SHP77 treated with DMSO at 0.1 percent for 48 hours (cell line): Measurements from ENCODE around the gene PRKCD.
"Not testable (repeated sequence)": the region's sequence is repeated elsewhere in the genome, so short reads cannot be mapped to it uniquely, and the experiment has no call there.

Experiments
- DNase-seq: peaks from one replicate; lab custom pipeline; 2025; lab: John Stamatoyannopoulos, UW

Gene PRKCD

GRCh38 chr3:53139906-53140846 lies 20.8 kb upstream of the PRKCD start:
- DNase-seq, result no peak

- no peak for DNase-seq
Observed at GRCh38 chr3:53140847-53141845, 19.9 kb upstream of the PRKCD start.

DNA sequence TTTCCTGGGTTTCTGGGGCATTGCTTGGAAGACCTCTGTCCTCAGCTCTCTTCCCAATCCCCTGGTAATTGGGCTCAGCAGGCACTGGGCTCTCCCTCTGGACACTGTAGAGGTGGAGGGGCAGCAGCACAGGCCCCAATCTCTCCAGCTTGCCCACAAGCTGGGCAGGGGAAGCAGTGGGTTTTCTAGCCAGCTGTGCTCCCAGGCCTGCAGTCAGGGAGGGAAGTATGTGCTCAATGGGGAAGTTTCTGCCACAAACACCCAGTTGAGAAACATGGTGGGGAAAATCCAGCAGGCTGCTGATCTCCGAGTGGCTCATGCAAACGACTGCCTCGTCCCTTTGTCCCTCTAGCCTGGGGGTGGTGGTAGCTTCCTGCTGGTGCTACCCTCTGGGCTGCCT lies 18.0 kb upstream of the PRKCD start:
- DNase-seq, result no peak

DNA sequence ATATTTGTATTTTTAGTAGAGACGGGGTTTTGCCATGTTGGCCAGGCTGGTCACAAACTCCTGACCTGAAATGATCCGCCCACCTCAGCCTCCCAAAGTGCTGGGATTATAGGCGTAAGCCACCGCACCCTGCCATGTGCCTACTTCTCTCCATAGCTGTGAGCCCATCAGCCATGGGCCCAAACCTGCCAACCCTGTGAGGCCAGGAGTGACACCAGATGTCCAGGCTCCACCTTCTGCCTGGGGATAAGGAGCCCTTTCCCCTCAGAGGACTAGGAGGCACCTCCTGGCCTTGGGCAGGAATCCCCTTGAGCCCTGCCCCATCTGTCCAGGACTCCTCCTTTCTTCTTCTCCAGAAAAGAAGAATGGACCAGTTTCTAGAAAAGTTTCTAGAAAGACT lies 16.6 kb upstream of the PRKCD start:
- DNase-seq, result no peak

GRCh38 chr3:53144862-53145712 lies 15.9 kb upstream of the PRKCD start:
- DNase-seq, result no peak

- DNase-seq, result no peak
Observed at GRCh38 chr3:53145713-53146080, 15.3 kb upstream of the PRKCD start.

DNA sequence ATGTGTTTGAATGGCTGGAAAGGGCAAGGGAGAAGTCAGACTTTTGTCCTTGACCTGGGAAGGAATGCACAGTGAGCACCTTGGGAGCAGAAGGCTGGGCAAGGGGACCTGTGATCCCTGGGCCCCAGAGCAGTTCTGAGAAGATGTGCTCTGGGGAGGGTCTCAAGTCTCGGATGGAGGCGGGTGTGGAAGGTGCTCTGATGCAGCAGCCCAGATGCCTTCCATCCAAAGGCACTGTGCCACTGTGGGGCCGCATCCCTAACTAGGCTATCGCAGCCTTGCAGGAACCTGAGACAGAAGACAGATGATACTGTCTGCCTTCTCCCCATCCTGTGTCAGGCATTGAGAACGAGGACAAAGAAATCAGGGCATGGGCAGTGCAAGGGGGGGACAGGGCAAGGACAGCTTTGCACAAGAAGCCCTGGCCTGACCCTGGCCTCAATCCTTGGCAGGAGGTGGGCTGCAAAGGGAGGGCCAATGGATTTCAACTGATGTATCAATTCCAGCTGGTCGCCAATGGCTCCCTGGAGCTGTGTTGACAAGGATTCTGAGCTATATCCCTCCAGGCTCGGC lies 14.6 kb upstream of the PRKCD start:
- no peak for DNase-seq

DNA sequence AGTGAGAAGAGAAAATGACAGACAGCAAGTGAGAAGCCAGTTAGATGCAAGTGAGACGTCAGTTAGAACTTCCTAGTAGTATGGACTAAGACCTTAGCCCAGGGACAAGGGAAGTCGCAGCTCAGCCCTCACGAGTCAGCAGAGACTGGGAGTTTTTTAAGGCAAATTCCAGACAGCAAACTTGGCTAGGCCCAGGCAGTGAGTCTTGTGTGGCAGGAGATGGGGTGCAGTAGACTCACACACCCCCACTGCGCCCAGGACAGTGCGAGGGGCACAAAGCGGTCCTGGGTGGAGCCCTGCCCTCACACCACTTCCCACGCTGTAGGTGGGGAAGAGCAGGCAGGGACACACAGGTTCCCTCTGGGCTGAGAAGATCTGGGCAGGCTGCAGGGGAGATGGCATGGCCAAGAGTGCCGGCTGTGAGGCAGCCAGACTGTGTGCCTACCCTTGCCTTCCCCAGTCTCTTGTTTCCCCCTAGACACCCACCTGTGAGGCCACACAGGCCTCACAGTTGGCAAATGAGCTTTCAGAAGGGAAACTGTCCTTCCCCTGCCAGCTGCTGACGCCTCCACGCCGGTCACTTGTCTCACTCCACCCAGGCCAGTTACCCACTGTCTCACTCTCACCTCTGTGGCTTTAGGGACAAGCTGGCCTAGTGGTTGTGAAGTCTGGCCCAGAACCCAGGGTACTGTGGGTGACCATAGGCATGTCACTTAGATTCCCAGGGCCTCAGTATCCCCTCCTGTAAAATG lies 13.7 kb upstream of the PRKCD start:
- DNase-seq, result no peak

DNA sequence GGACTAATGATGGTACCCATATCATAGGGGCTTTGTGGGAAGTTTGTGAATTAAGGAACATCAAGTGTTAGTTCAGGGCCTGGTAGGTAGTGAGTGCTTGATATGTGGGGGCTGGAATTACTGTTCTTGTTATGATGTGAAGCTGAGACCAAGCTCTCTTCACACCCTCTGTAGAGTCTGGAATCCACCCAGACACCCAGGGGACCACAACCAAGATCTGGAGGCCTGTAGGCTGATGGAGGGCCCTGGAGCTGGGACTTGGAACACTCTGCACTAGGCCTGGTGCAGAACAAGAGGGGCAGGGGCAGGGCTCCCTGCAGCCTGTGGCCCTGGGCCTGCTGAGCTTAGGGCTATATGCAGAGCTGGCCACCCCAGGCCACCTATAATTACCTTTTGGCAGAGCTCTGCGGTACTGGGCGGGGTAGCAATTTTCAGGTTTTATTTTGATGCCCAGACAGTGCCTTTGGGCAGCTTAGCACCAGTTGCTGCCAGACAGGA lies 13.1 kb upstream of the PRKCD start:
- DNase-seq, result no peak

GRCh38 chr3:53149006-53149690 lies 11.9 kb upstream of the PRKCD start:
- no peak for DNase-seq

GRCh38 chr3:53149699-53150098 lies 11.3 kb upstream of the PRKCD start:
- no peak for DNase-seq

DNA sequence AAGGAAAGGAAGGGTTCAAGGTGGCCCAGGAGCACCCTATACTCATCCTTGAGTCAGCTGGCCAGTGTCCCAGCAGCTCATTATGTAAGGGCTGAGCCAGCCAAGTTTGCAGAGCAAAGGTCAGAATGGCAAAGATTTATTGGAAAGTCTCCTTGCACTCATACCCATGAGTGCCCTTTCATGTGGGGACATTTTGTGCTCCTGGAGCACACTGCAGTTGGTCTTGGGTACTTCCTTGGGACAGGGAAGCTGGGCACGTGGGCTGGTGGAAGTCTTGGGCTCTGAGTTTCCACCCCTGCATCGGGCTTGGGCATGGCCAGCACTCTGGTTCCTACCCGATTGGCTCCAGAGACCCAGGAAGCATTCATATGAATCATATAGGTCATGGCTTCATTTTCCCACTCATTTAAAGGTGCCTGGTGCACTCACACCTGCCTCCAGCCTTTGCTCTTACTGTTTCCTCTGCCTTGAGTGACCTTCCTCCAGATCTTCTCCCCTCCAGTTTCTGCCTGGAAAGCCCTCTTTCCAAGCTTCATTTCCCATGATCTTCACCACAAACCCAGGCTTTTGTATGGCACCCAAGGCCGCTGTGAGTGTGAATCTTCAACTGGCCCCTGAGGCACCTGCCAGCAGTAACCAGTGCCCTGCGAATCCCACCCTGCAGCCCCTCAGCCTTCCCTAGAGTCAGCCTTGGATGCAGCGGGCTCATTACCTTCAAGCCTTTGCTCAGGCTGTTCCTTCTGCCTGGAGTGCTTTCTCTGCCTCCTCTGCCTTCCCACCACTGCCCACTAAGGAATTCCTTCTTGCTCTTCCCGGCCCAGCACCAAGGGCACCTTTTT lies 10.5 kb upstream of the PRKCD start:
- no peak for DNase-seq

- not testable (repeated sequence) for DNase-seq
Observed at GRCh38 chr3:53151086-53151438, 9.9 kb upstream of the PRKCD start.

DNA sequence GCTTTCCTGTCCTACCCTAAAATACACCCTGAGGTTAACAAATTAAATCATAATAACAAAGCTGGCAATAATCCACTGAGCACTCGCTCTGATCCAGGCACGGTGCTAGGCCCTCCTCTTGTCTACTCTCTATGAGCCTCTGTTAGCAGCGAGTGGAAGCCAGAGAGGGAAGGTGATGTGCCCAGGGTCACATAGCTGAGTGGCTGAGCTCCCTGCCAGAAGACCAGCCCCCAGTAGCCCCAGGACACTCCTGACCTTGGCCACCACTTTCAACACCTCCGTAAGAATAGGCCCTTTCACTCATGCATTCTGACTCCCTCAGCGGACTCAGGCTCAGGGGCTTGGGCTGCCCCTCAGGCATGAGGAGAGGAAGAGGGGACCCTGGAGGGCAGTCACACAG lies 9.5 kb upstream of the PRKCD start:
- no peak for DNase-seq

GRCh38 chr3:53151870-53152660 lies 8.9 kb upstream of the PRKCD start:
- DNase-seq, result no peak

- DNase-seq, result no peak
Observed at GRCh38 chr3:53153264-53153823, 7.7 kb upstream of the PRKCD start.

GRCh38 chr3:53153980-53154379 lies 7.0 kb upstream of the PRKCD start:
- DNase-seq, result no peak

DNA sequence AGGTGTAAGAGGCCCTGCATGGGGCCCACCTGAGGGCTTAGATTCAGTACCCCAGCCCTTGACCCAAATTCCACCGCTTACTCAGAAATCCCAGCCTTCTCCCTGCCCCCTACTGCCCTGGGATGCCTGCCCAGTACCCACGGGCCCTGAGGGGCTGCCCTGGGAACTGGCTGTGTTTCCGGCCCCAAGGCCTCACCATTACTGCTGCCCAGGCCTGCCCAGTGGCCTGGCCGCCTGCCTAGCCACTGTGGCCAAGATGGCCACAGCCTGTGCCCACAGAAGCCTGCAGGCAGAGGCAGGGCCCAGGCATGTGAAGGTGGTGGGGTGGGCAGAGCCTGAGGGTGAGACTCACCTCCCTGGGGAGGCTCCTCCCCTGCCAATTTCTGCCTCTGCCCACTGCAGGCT lies 6.1 kb upstream of the PRKCD start:
- DNase-seq, result no peak
